Globus pallidus (tissue), 1 donor: ENCODE measurements around the gene DHX57.

Source experiments
- DNase-seq: peaks from one replicate; pipeline ENCODE4 v3.0.0-alpha.2; 2015; ENCODE audit warnings: low spot score

DHX57 gene

GRCh38 chr2:38750011-38750890 lies 125.5 kb downstream of the DHX57 start:
- peak; percentile 46 for DNase-seq

- DNase-seq, result no peak
Observed at GRCh38 chr2:38748943-38749804, 126.6 kb downstream of the DHX57 start.

GRCh38 chr2:38748391-38748790 lies 127.3 kb downstream of the DHX57 start:
- no peak for DNase-seq

GRCh38 chr2:38747819-38748218 lies 127.9 kb downstream of the DHX57 start:
- no peak for DNase-seq
